ENCODE data around the gene CLEC12A.

DNA sequence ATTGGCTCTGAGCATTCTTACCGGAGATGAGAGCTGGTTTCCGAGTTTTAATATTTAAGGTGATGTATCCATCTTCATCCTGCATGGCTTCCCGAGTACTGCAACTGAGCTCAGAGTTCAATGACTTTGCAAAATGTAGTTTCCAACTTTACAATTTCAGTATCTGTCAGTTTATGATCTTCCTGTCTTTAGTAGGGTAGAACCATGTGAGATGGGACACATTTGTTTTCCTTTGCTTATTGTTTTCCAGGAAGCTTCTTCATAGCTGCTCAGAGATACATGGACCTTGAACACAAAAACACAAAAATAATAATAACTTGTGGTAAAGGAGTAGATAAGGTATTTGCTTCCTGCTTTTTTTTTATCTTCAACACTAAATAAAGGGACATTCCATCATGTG, 27.8 kb downstream of the CLEC12A start, which contains the start of gene CLEC1B:
- TF ChIP-seq EP300 (IDR thresholded peaks at IDR 0.05) (no peak), POLR2A (IDR thresholded peaks at IDR 0.05) (no peak), POLR2AphosphoS5 (IDR thresholded peaks at IDR 0.05) (no peak)
- TF ChIP-seq, protein P1, sequence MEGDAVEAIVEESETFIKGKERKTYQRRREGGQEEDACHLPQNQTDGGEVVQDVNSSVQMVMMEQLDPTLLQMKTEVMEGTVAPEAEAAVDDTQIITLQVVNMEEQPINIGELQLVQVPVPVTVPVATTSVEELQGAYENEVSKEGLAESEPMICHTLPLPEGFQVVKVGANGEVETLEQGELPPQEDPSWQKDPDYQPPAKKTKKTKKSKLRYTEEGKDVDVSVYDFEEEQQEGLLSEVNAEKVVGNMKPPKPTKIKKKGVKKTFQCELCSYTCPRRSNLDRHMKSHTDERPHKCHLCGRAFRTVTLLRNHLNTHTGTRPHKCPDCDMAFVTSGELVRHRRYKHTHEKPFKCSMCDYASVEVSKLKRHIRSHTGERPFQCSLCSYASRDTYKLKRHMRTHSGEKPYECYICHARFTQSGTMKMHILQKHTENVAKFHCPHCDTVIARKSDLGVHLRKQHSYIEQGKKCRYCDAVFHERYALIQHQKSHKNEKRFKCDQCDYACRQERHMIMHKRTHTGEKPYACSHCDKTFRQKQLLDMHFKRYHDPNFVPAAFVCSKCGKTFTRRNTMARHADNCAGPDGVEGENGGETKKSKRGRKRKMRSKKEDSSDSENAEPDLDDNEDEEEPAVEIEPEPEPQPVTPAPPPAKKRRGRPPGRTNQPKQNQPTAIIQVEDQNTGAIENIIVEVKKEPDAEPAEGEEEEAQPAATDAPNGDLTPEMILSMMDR (IDR thresholded peaks at IDR 0.05), result no peak

Measured in stomach (tissue), 4 donors.